H9 (cell line): Measurements from ENCODE around the gene DCC. TPM values are rescaled to one million over a fixed set of nuclear protein-coding genes. Genes with fewer than 3 reads are reported as not detected.
A peak's percentile ranks its signal among the peaks of the same experiment; 100 is the strongest.

Experiments
- DNase-seq: peaks from one replicate; pipeline ENCODE4 v3.0.0-alpha.2; 2017
- H2AFZ ChIP-seq: one replicate; pipeline ENCODE4 v1.6.1; 2013; ENCODE audit warnings: mild to moderate bottlenecking, low read length, control low read depth, moderate library complexity
- H2AK5ac ChIP-seq: 2 replicates; pipeline ENCODE4 v1.6.1; 2013; ENCODE audit warnings: low read length, control low read depth, mixed read lengths; ENCODE audit not compliant: insufficient read length
- H2BK120ac ChIP-seq: one replicate; pipeline ENCODE4 v1.6.1; 2013; ENCODE audit warnings: low read depth, mild to moderate bottlenecking, low read length, control low read depth, inconsistent platforms; ENCODE audit not compliant: poor library complexity, severe bottlenecking
- H2BK12ac ChIP-seq: 2 replicates; pipeline ENCODE4 v1.6.1; 2013; ENCODE audit warnings: low read length, control low read depth, mixed read lengths, low read depth; ENCODE audit not compliant: insufficient read length
- H2BK15ac ChIP-seq: 2 replicates; pipeline ENCODE4 v1.6.1; 2013; ENCODE audit warnings: low read depth, low read length, control low read depth
- H2BK20ac ChIP-seq: one replicate; pipeline ENCODE4 v1.6.1; 2013; ENCODE audit warnings: low read depth, mild to moderate bottlenecking, low read length, control low read depth, inconsistent platforms; ENCODE audit not compliant: poor library complexity, severe bottlenecking
- H2BK5ac ChIP-seq: 2 replicates; pipeline ENCODE4 v1.6.1; 2013; ENCODE audit warnings: low read length, control low read depth, mixed read lengths; ENCODE audit not compliant: insufficient read length
- H3K14ac ChIP-seq: 2 replicates; pipeline ENCODE4 v1.6.1; 2013; ENCODE audit warnings: low read length, control low read depth; ENCODE audit not compliant: insufficient read depth
- H3K18ac ChIP-seq: 2 replicates; pipeline ENCODE4 v1.6.1; 2013; ENCODE audit warnings: low read depth, mild to moderate bottlenecking, mixed read lengths, low read length, control low read depth; ENCODE audit not compliant: insufficient read length
- H3K23ac ChIP-seq: 2 replicates; pipeline ENCODE4 v1.6.1; 2013; ENCODE audit warnings: low read length, control low read depth, mixed read lengths, low read depth; ENCODE audit not compliant: insufficient read length
- H3K23me2 ChIP-seq: 2 replicates; pipeline ENCODE4 v1.6.1; 2013; ENCODE audit warnings: low read depth, mild to moderate bottlenecking, mixed read lengths, low read length, control low read depth; ENCODE audit not compliant: insufficient read length, poor library complexity, severe bottlenecking
- H3K27ac ChIP-seq: 2 replicates; pipeline ENCODE4 v1.5.1; 2013; ENCODE audit warnings: low read length, control low read depth, mixed read lengths, low read depth; ENCODE audit not compliant: insufficient read length
- H3K27me3 ChIP-seq: 2 replicates; pipeline ENCODE4 v1.6.1; 2013; ENCODE audit warnings: low read length, control low read depth, inconsistent platforms; ENCODE audit not compliant: insufficient read depth
- H3K4ac ChIP-seq: 2 replicates; pipeline ENCODE4 v1.6.1; 2013; ENCODE audit warnings: low read depth, mild to moderate bottlenecking, control low read depth, inconsistent platforms, low read length, moderate library complexity
- H3K4me1 ChIP-seq: 2 replicates; pipeline ENCODE4 v1.6.1; 2013; ENCODE audit warnings: low read length, control low read depth, inconsistent platforms; ENCODE audit not compliant: insufficient read depth
- H3K4me2 ChIP-seq: 2 replicates; pipeline ENCODE4 v1.6.1; 2013; ENCODE audit warnings: low read length, control low read depth, mixed read lengths; ENCODE audit not compliant: insufficient read length, insufficient read depth
- H3K56ac ChIP-seq: 2 replicates; pipeline ENCODE4 v1.6.1; 2013; ENCODE audit warnings: low read depth, mild to moderate bottlenecking, mixed read lengths, low read length, control low read depth; ENCODE audit not compliant: insufficient read length
- H3K79me1 ChIP-seq: 2 replicates; pipeline ENCODE4 v1.6.1; 2013; ENCODE audit warnings: low read depth, mild to moderate bottlenecking, moderate library complexity, low read length, control low read depth, inconsistent platforms; ENCODE audit not compliant: insufficient read depth, poor library complexity, severe bottlenecking
- H3K79me2 ChIP-seq: 2 replicates; pipeline ENCODE4 v1.6.1; 2013; ENCODE audit warnings: low read length, control low read depth, inconsistent platforms; ENCODE audit not compliant: insufficient read depth
- H3K9ac ChIP-seq: 2 replicates; pipeline ENCODE4 v1.6.1; 2013; ENCODE audit warnings: low read length, control low read depth, mixed read lengths; ENCODE audit not compliant: insufficient read length; ENCODE audit errors: extremely low read depth
- H3K9me3 ChIP-seq: one replicate; pipeline ENCODE4 v1.6.1; 2013; ENCODE audit warnings: low read depth, low read length, inconsistent platforms; ENCODE audit not compliant: control insufficient read depth
- H3T11ph ChIP-seq: one replicate; pipeline ENCODE4 v1.6.1; 2013; ENCODE audit warnings: mild to moderate bottlenecking, low read length, control low read depth, inconsistent platforms
- H4K20me1 ChIP-seq: one replicate; pipeline ENCODE4 v1.6.1; 2013; ENCODE audit not compliant: control insufficient read depth, insufficient read length, insufficient read depth
- H4K5ac ChIP-seq: 2 replicates; pipeline ENCODE4 v1.6.1; 2013; ENCODE audit warnings: low read depth, mild to moderate bottlenecking, mixed read lengths, low read length, control low read depth; ENCODE audit not compliant: insufficient read length
- H4K8ac ChIP-seq: replicated peaks from 2 replicates; pipeline ENCODE4 v1.6.1; 2013; ENCODE audit warnings: low read length, control low read depth, mixed read lengths, low read depth; ENCODE audit not compliant: insufficient read length
- H4K91ac ChIP-seq: 2 replicates; pipeline ENCODE4 v1.6.1; 2013; ENCODE audit warnings: low read depth, mild to moderate bottlenecking, moderate library complexity, mixed read lengths, low read length, control low read depth; ENCODE audit not compliant: insufficient read length
- H3K27ac Mint-ChIP-seq, 3 experiments: 2 replicates in 2 of 3; 3 replicates in 1 of 3; pipeline ENCODE4 v1.8.0; 2020 to 2021; ENCODE audit warnings: mixed read lengths in 3 of 3, mild to moderate bottlenecking in 1 of 3, moderate library complexity in 1 of 3
- H3K27me3 Mint-ChIP-seq: 2 replicates; pipeline ENCODE4 v1.8.0; 2021; ENCODE audit warnings: low read depth, mild to moderate bottlenecking, moderate library complexity, mixed read lengths
- H3K36me3 Mint-ChIP-seq, 3 experiments: 2 replicates in 2 of 3; 3 replicates in 1 of 3; pipeline ENCODE4 v1.8.0; 2020 to 2021; ENCODE audit warnings: low read depth in 3 of 3, mixed read lengths in 3 of 3; ENCODE audit not compliant: insufficient read depth in 1 of 3
- H3K4me1 Mint-ChIP-seq, 2 experiments: 2 replicates each; pipeline ENCODE4 v1.8.0; 2020; ENCODE audit warnings: mixed read lengths in 2 of 2
- H3K4me3 Mint-ChIP-seq, 2 experiments: 2 replicates in 1 of 2; 3 replicates in 1 of 2; pipeline ENCODE4 v1.8.0; 2020 to 2021; ENCODE audit warnings: mild to moderate bottlenecking in 2 of 2, mixed read lengths in 2 of 2, moderate library complexity in 1 of 2
- H3K9me3 Mint-ChIP-seq, 2 experiments: 2 replicates in 1 of 2; 3 replicates in 1 of 2; pipeline ENCODE4 v1.8.0; 2020; ENCODE audit warnings: mild to moderate bottlenecking in 2 of 2, mixed read lengths in 2 of 2, moderate library complexity in 1 of 2
- CTCF ChIP-seq: fragments of 200-600 bp; sonication (generic); conservative IDR thresholded peaks from 3 replicates; pipeline ENCODE4 v1.8.0; 2021; ENCODE audit warnings: antibody characterized with exemption, mild to moderate bottlenecking
- WGBS: extraction: QIAGEN DNeasy Blood & Tissue Kit; methylation state at CpG from one replicate; pipeline ENCODE4 v1.1.7; 2013; ENCODE audit warnings: missing lambda C conversion rate, low lambda C conversion rate, mixed read lengths; ENCODE audit not compliant: insufficient read length; ENCODE audit errors: extremely low coverage; 5-methylcytosine and 5-hydroxymethylcytosine counted together
- total RNA-seq: library from RNA; stranded (reverse); gene quantifications from 2 replicates; pipeline ENCODE4 v1.2.1, GENCODE V29; 2021

Gene DCC
- total RNA-seq, 1 experiment from 2014 or later: 0.35 TPM

GRCh38 chr18:53241161-53241560 is 901.2 kb downstream of the DCC start:
- H2BK120ac ChIP-seq: no peak overlapping the region
- peak overlapping the region in 1 of 3 experiments; percentile 56; a peak in 1 of 7 replicates for H3K27ac Mint-ChIP-seq
- no peaks in the 10 kb centered on the region for H3K4me1 Mint-ChIP-seq
- no peak overlapping the region for H3K4me2 ChIP-seq
- H2BK12ac ChIP-seq: no peak overlapping the region
- H3K4me3 Mint-ChIP-seq: no peak overlapping the region
- H3K23me2 ChIP-seq: no peaks in the 10 kb centered on the region
- H3K18ac ChIP-seq: no peak overlapping the region
- H3K27me3 Mint-ChIP-seq: no peaks in the 10 kb centered on the region
- H2BK15ac ChIP-seq: no peak overlapping the region
- no peak overlapping the region for H4K91ac ChIP-seq
- H3K36me3 Mint-ChIP-seq: no peaks in the 10 kb centered on the region
- H3K4ac ChIP-seq: no peak overlapping the region
- no peak overlapping the region for H4K8ac ChIP-seq
- H3K27ac ChIP-seq: no peak overlapping the region
- TF ChIP-seq CTCF: no peak
- H3K79me1 ChIP-seq: no peaks in the 10 kb centered on the region
- no peak overlapping the region for H4K5ac ChIP-seq
- H2AFZ ChIP-seq: no peak overlapping the region
- no peaks in the 10 kb centered on the region for H3K27me3 ChIP-seq
- H3K9me3 ChIP-seq: no peaks in the 10 kb centered on the region
- no peak overlapping the region for H3K23ac ChIP-seq
- no peaks in the 10 kb centered on the region for H3K9me3 Mint-ChIP-seq
- no peak overlapping the region for H3T11ph ChIP-seq
- no peaks in the 10 kb centered on the region for H3K4me1 ChIP-seq
- no peaks in the 10 kb centered on the region for H4K20me1 ChIP-seq
- no peak for DNase-seq
- no peaks in the 10 kb centered on the region for H3K79me2 ChIP-seq
- no peak overlapping the region for H3K14ac ChIP-seq
- WGBS: no CpG with 5 or more reads among the region's 3 CpGs
- no peak overlapping the region for H2BK5ac ChIP-seq
- H3K56ac ChIP-seq: no peak overlapping the region
- H2AK5ac ChIP-seq: no peak overlapping the region
- H3K9ac ChIP-seq: no peak overlapping the region
- H2BK20ac ChIP-seq: no peak overlapping the region
